ENCODE results near the gene FIP1L1. TPM values are rescaled to one million over a fixed set of nuclear protein-coding genes. Genes with fewer than 3 reads are reported as not detected.

The FIP1L1 gene
- total and polyA plus RNA-seq, 9 of the 15 experiments (the other 6 are each of a cell fraction or from before 2014, with no cell fraction given) = 34.6 to 137 (median 72.0) TPM

GRCh38 chr4:53371843-53372521 is 5.5 kb upstream of the FIP1L1 start (continued):
- no peak for TF ChIP-seq CUX1 (CRISPR knock-in tag; IDR thresholded peaks at IDR 0.05)
- no peak for TF ChIP-seq ZNF41 (CRISPR knock-in tag; conservative IDR thresholded peaks at IDR 0.05)
- no peak for TF ChIP-seq GTF2B (IDR thresholded peaks at IDR 0.05; ENCODE audit: extremely low read depth, insufficient read length)
- no peak for TF ChIP-seq PBX2 (CRISPR knock-in tag; IDR thresholded peaks at IDR 0.05; ENCODE audit: low read depth)
- TF ChIP-seq PBX2 (tag; conservative IDR thresholded peaks at IDR 0.05; ENCODE audit: low read depth) = no peak
- no peak for TF ChIP-seq PTRF (tag; IDR thresholded peaks at IDR 0.05)
- no peak for TF ChIP-seq ZNF586 (CRISPR knock-in tag; conservative IDR thresholded peaks at IDR 0.05)
- TF ChIP-seq CGGBP1 (CRISPR knock-in tag; IDR thresholded peaks at IDR 0.05) = no peak
- no peak for TF ChIP-seq ZNF511 (CRISPR knock-in tag; IDR thresholded peaks at IDR 0.05)
- TF ChIP-seq AFF1 (IDR thresholded peaks at IDR 0.05; ENCODE audit: low read depth in 1 of 2, partially characterized antibody in 2 of 2) = no peak
- no peak for TF ChIP-seq HNRNPL (IDR thresholded peaks at IDR 0.05; ENCODE audit: low read depth, low read length)
- TF ChIP-seq ZNF24 (IDR thresholded peaks at IDR 0.05) = no peak

Data from K562 (cell line).